Stomach (tissue), 4 donors: ENCODE measurements around the gene EPHB1.

Experiments
- EP300 ChIP-seq: sonication (generic); formaldehyde crosslinking; IDR thresholded peaks from one replicate; pipeline ENCODE4 v1.6.1; 2017; ENCODE audit warnings: antibody characterized with exemption
- POLR2A ChIP-seq, 4 donors: fragments of 450-650 bp; IDR thresholded peaks; one replicate each; pipeline ENCODE4 v1.6.1; 2016; ENCODE audit warnings: antibody characterized with exemption in 4 of 4, control low read depth in 2 of 4, mild to moderate bottlenecking in 1 of 4, moderate library complexity in 1 of 4
- POLR2AphosphoS5 ChIP-seq, 3 donors: sonication (generic); formaldehyde crosslinking; IDR thresholded peaks; one replicate each; pipeline ENCODE4 v1.6.1; 2016; ENCODE audit warnings: antibody characterized with exemption in 3 of 3
- TF ChIP-seq, protein P1 (sequence below), 7 experiments: fragments of 450-650 bp in 4 of 7; fragments of 200-600 bp in 3 of 7; sonication (generic) in 3 of 7; IDR thresholded peaks; one replicate each; pipeline ENCODE4 v1.5.1; 2016 to 2019; ENCODE audit warnings: antibody characterized with exemption in 7 of 7, control low read depth in 2 of 7, mild to moderate bottlenecking in 1 of 7

DNA sequence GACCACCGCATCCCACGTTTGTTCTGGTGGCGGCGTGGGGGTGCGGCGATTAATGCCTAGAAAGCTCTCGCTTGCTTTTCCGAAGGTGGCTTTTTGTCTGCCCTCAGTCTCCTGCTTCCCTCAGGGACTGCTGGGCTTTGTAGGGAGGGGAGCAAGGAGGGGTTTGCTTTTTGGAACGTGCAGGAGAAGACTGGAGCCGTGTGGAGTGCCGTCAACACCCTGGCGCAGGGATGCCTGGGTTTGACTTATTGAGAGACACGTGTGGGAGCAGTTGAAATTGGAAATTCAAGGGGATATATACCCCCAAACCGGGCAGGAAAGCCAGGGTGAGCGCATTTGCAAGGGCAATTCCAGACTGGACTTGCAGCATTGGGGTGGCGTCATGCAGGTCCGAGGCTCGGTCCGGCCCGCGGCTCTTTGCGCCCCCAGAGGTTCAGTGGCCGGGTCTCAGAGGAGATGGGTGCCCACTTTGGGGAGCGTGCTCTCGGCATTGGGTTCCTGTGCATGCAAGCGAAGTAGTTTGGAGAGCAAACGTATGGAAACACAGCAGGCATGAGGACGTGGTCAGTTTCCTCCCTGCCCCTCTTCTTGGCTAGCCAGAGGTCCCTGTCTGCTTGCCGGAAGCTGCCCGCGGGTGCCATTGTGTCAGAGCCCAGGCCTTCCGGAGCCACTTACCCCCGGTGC lies 2.1 kb downstream of the EPHB1 start:
- TF ChIP-seq, protein P1, sequence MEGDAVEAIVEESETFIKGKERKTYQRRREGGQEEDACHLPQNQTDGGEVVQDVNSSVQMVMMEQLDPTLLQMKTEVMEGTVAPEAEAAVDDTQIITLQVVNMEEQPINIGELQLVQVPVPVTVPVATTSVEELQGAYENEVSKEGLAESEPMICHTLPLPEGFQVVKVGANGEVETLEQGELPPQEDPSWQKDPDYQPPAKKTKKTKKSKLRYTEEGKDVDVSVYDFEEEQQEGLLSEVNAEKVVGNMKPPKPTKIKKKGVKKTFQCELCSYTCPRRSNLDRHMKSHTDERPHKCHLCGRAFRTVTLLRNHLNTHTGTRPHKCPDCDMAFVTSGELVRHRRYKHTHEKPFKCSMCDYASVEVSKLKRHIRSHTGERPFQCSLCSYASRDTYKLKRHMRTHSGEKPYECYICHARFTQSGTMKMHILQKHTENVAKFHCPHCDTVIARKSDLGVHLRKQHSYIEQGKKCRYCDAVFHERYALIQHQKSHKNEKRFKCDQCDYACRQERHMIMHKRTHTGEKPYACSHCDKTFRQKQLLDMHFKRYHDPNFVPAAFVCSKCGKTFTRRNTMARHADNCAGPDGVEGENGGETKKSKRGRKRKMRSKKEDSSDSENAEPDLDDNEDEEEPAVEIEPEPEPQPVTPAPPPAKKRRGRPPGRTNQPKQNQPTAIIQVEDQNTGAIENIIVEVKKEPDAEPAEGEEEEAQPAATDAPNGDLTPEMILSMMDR (IDR thresholded peaks at IDR 0.05) = no peak
- TF ChIP-seq EP300 (no peak), POLR2AphosphoS5 (IDR thresholded peaks at IDR 0.05) (no peak), POLR2A (IDR thresholded peaks at IDR 0.05) (no peak)
